AG09309 (cell line): Measurements from ENCODE around the gene AP3B1.

Experiments used
- DNase-seq: peaks from one replicate; pipeline ENCODE4 v3.0.0-alpha.2; 2010; ENCODE audit warnings: low read depth
- H3K4me3 ChIP-seq: 2 replicates; pipeline ENCODE4 v1.5.1; 2011; ENCODE audit warnings: mild to moderate bottlenecking, low read depth, low read length, moderate library complexity; ENCODE audit not compliant: control insufficient read depth
- CTCF ChIP-seq: IDR thresholded peaks from 2 replicates; pipeline ENCODE4 v1.5.1; 2011; ENCODE audit warnings: mild to moderate bottlenecking, low read depth, low read length, inconsistent platforms; ENCODE audit not compliant: insufficient read depth, control insufficient read depth; ENCODE audit errors: missing control alignments

Gene AP3B1

GRCh38 chr5:78331523-78332080 lies 37.1 kb upstream of the AP3B1 start:
- H3K4me3 ChIP-seq: no peak overlapping the region
- DNase-seq: no peak
- no peak for TF ChIP-seq CTCF

- no peak for DNase-seq
- no peak for TF ChIP-seq CTCF
- H3K4me3 ChIP-seq: no peak overlapping the region
These were observed 34.2 kb upstream of the AP3B1 start for GRCh38 chr5:78328585-78329173.

- no peak for TF ChIP-seq CTCF
- no peak overlapping the region for H3K4me3 ChIP-seq
- no peak for DNase-seq
These were observed 33.4 kb upstream of the AP3B1 start for GRCh38 chr5:78327761-78328510.

GRCh38 chr5:78326930-78327329 lies 32.4 kb upstream of the AP3B1 start:
- no peak for DNase-seq

GRCh38 chr5:78323241-78323640 lies 28.7 kb upstream of the AP3B1 start:
- DNase-seq: no peak
- no peak for TF ChIP-seq CTCF
- no peak overlapping the region for H3K4me3 ChIP-seq

More at GRCh38 chr5:78326930-78327329, 32.4 kb upstream of the AP3B1 start:
- H3K4me3 ChIP-seq: no peak overlapping the region
- no peak for TF ChIP-seq CTCF

- peak; percentile 23 for DNase-seq
- H3K4me3 ChIP-seq: no peak overlapping the region
- peak; percentile 62 for TF ChIP-seq CTCF
These were observed 25.9 kb upstream of the AP3B1 start for GRCh38 chr5:78320401-78320800.
